Skeletal muscle cell (primary cell): Measurements from ENCODE around the gene PCCA.

Source experiments
- DNase-seq: peaks from one replicate; pipeline ENCODE4 v3.0.0-alpha.2; 2010; ENCODE audit warnings: low read depth
- H3K4me3 ChIP-seq: 2 replicates; pipeline ENCODE4 v1.5.1; 2011; ENCODE audit warnings: low read depth, mild to moderate bottlenecking, control low read depth, low read length, moderate library complexity

The PCCA gene

GRCh38 chr13:100541897-100542825 is 453.3 kb downstream of the PCCA start:
- no peak for DNase-seq

GRCh38 chr13:100542826-100543156 is 453.9 kb downstream of the PCCA start:
- DNase-seq, result peak; percentile 36
- H3K4me3 ChIP-seq, result no peak overlapping the region

More at GRCh38 chr13:100541897-100542825, 453.3 kb downstream of the PCCA start:
- H3K4me3 ChIP-seq, result no peak overlapping the region

- H3K4me3 ChIP-seq, result no peak overlapping the region
- no peak for DNase-seq
Measured at GRCh38 chr13:100543872-100544602, 455.1 kb downstream of the PCCA start.

- no peak for DNase-seq
- H3K4me3 ChIP-seq, result no peak overlapping the region
Measured at GRCh38 chr13:100544866-100545683, 456.2 kb downstream of the PCCA start.

GRCh38 chr13:100545684-100546061 is 456.8 kb downstream of the PCCA start:
- H3K4me3 ChIP-seq, result no peak overlapping the region
- no peak for DNase-seq

GRCh38 chr13:100546713-100547405 is 458.0 kb downstream of the PCCA start:
- DNase-seq, result no peak
- no peak overlapping the region for H3K4me3 ChIP-seq

GRCh38 chr13:100547791-100548201 is 458.9 kb downstream of the PCCA start:
- no peak overlapping the region for H3K4me3 ChIP-seq
- DNase-seq, result no peak

GRCh38 chr13:100549316-100549715 is 460.4 kb downstream of the PCCA start:
- H3K4me3 ChIP-seq, result no peak overlapping the region
- no peak for DNase-seq

- H3K4me3 ChIP-seq, result no peak overlapping the region
- no peak for DNase-seq
Measured at GRCh38 chr13:100552755-100553154, 463.9 kb downstream of the PCCA start.

GRCh38 chr13:100559886-100560285 is 471.0 kb downstream of the PCCA start:
- no peak overlapping the region for H3K4me3 ChIP-seq
- no peak for DNase-seq

GRCh38 chr13:100560498-100561157 is 471.7 kb downstream of the PCCA start:
- no peak for DNase-seq
- no peak overlapping the region for H3K4me3 ChIP-seq

GRCh38 chr13:100561158-100561499 is 472.2 kb downstream of the PCCA start:
- no peak overlapping the region for H3K4me3 ChIP-seq
- no peak for DNase-seq

GRCh38 chr13:100561599-100562204 is 472.8 kb downstream of the PCCA start:
- H3K4me3 ChIP-seq, result no peak overlapping the region
- DNase-seq, result no peak

- no peak overlapping the region for H3K4me3 ChIP-seq
- no peak for DNase-seq
Measured at GRCh38 chr13:100563779-100564178, 474.9 kb downstream of the PCCA start.

- H3K4me3 ChIP-seq, result no peak overlapping the region
- DNase-seq, result no peak
Measured at GRCh38 chr13:100564444-100565223, 475.7 kb downstream of the PCCA start.

GRCh38 chr13:100565286-100565685 is 476.4 kb downstream of the PCCA start:
- H3K4me3 ChIP-seq, result no peak overlapping the region
- no peak for DNase-seq

GRCh38 chr13:100566543-100566942 is 477.6 kb downstream of the PCCA start:
- H3K4me3 ChIP-seq, result no peak overlapping the region
- DNase-seq, result no peak

GRCh38 chr13:100573121-100573520 is 484.2 kb downstream of the PCCA start:
- peak; percentile 37 for DNase-seq
- no peak overlapping the region for H3K4me3 ChIP-seq
